HG03025 (cell line): ENCODE data around the gene OSGIN1.

Experiments used
- ATAC-seq: cut with Tn5 transposase; IDR thresholded peaks from one replicate; pipeline ENCODE4 v1.9.1; 2021; ENCODE audit warnings: mild to moderate bottlenecking, moderate library complexity; ENCODE audit not compliant: unreplicated experiment, low FRiP score

OSGIN1 gene

DNA sequence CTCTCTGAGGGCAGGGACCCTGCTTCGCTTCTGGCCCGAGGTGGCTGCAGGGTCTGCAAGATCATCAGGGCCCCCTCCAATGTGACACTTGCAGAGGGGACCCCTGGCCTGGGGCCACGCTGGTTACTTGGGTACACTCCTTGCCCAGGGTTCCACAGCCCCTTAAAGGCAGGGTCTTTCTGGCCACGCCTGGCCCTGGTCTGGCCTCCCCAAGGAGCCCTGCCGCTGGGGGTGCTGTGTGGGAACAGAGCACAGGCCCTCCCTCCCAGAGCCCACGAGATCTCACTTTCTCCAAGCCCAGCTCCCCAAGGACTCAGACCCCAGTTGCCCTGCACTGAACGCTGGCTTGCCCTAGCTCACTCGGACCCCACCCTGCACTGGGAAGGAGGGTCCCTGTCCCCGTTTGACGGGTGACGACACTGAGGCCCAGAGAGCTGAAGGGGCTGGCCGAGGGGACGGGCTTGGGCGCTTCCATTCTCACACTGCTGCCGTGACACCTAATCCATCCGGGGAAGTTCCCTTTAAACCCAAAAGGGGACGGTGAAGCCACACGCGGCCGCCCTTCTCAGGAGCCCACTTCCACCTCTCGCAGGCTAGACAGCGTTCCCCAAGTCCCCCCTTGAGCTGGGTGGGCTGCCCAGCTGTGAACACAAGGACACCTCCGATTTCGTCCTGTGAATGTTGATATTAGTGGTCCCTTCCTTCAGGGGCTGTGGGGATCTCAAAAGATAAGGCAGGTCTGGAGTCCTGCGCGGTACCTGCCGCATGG lies 26.9 kb upstream of the OSGIN1 start:
- ATAC-seq = no peak

DNA sequence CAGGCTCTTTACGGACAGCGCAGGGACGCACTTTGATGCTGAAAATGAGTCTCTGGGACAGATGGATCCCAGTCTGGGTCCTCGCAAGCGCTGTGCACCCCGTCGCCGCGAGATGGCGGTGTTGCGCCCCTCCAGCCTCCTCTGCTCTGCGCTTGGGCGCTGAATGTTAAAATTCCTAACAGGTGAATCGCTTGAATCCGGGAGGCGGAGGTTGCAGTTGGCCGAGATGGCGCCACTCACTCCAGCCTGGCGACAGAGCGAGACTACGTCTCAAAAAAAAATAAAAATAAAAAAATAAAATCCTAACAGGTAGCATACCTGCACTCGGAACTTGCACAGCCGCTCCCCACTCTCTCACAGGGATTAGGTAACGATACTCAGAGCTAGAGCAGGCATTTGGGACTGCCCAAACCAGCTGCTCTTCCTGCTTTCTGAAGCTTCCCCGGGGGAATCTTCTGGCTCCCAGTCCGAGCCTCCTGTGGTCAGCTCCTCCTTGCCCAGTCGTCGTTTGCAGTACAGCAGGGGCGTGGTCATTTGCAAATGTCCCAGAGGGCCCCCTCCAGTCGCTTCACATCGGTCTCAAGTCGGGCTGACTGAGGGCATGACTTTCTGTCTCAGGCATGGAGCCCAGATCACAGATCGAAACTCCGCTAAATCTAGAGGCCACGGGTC lies 26.2 kb upstream of the OSGIN1 start:
- no peak for ATAC-seq

DNA sequence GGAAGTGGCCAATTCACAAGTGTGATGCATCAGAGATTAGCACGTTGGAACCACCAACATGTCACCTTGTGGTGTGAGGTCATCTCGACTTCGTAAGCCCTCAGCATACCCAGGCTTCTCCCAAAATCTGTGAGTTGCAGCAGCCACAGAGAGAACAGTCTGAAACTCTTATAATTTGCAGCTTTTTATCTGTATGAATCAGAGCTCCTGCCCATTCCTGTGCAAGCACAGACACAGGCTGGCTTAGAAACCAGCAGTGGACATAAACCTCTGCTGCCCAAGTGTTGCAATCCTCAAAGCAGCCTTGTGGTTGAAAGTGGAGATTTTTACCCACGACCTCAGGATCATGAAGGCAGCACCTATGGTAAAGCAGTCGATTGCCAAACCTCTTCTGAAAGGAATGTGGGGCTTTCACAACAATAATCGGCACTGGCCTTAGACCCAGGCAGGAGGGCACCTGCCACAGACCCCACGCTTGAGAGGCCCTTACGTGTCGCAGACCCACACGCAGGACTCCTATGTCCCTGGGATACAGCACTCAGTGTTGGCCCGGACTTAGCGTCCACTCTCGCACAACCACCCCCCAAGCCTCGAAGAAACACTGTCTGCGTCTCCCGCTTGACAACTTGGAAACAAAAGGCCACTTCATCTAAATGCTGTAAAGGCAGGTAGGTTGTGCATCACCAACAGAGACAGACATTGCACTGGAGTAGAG lies 24.5 kb upstream of the OSGIN1 start:
- ATAC-seq = no peak

DNA sequence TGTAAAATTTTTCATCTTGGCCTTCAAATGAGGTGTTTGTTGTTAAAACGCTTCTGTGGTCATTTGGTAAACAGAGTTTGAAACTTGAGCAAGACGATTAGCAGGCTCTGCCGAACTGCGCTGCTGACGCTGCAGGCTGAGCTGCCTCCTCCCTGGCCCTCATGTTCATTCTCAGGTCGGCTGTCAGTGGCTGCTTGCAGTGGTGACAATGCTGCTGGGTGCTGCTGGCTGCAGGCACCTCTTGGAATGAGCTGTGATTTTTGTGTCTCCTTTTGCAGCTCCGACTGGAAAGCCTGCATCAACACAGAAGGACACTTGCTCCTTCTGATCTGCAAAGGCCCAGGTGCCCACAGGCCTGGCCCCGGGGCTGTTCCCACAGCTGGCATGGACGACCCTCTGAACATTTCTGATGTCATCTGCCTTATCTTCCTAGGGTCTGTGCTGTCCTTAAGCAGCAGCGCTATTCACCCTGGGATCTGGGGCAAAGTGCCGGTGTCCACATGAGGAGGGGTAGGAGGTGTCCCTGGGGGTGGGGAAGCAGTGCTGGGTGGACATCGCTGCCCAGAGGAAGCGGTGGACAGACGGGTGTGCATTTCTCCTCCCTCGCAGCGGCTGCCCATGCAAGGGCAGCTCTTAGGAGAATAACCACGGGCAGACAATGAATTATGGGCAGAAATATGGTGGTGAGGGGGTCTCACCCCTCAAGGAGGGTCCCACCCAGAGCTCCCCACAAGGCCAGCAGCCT lies 23.1 kb upstream of the OSGIN1 start:
- ATAC-seq = no peak

DNA sequence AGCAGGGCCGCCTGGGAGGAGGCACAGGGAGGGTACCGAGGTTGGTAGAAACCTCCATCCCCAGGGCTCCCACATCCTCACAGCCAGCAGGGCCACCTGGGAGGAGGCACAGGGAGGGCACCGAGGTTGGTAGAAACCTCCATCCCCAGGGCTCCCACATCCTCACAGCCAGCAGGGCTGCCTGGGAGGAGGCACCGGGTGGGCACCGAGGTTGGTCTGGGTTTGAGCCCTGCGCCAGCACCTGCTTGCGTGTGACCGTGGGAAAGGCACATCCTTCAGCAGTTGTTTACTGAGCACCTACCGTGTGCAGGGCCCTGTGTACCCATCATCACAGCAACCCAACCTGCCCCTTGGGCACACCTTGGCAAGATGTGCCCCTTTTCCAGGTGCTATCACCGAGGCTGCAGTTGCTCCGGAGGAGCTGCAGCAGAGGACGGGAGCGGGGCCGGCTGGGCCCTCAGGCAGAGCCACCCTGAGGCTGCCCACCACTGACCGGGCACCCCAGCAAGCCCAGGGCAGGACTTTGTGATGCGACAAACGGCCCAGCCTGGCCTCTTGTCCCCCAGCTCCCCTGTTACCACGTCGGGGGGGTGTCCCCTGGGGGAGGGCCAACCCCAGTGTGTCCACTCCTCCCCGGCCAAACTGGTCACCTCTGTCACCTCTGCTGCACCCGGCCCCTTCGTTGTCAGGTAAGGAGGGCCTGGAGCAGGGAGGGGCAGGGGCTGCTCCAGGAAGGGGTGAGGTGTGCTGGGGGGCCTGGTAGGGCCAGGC lies 22.1 kb upstream of the OSGIN1 start:
- no peak for ATAC-seq

DNA sequence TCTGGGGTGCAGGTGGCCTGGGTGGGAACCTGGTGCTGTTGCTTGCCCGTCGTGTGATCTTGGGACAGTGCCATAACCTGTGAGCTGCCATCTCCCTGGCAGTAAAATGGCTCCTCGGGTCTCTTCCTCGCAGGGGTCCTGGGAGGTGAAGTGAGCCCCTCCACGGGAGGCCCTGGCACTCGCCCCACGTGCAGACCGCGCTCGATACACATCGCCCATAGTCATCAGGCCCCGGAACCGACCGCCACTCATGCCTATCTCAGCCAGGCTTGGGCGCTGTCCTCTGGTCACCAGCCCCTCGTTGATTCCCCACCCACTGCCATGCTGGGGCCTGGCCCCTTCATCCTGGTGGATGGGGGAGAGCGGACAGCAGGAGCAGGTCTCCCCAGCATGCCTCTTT lies 21.5 kb upstream of the OSGIN1 start:
- no peak for ATAC-seq

DNA sequence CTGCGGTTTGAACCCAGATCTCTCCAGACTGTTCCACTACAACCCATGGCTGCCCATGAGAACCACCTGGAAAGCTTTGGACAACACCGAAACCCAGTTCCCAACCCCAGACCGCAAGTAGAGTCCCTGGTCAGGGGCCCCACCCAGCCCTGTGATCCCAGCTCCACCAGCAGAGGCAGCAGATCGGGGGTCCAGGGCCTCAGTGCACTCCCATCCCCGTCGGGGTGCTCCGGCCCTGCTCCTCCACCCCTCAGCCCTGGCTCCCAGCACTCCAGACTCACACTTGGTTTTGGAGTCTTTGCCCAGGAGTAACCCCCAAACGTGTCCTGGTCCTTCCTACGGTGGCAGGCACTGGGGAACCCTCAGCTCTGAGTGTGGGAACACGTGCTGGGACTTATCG lies 20.7 kb upstream of the OSGIN1 start:
- no peak for ATAC-seq

DNA sequence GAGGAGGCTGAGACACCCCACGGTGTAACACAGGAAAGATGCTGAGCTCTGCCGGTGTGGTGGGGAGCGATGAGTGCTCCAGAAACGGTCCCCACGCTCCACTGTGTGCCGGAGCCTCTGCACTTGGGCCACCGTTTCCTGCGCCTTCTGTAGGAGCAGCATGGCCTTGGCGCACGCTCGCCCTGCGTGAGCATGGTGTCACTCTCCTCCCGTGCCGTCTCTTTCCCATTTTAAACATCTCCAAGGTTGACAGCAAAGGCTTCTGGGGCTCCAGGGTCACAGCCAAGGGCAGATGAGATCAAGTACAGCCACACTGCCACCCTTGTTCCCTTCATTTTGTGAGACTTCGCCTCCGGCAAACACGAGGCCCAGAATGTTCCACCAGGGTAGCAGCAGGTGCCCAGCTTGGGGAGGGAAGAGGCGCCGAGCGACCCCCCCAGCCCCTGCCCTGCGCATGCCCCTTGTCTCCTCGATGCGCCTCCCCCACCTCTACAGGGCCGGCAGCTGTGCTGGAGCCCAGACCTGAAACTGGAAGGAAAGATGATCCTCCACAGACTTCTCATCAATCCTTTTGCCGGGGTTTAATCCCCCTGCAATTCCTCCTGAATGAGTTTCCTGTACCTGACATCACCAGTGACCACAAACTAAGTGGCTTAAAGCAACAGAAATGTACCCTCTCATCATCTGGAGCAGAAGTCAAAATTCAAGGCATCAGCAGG lies 19.9 kb upstream of the OSGIN1 start:
- ATAC-seq = no peak

DNA sequence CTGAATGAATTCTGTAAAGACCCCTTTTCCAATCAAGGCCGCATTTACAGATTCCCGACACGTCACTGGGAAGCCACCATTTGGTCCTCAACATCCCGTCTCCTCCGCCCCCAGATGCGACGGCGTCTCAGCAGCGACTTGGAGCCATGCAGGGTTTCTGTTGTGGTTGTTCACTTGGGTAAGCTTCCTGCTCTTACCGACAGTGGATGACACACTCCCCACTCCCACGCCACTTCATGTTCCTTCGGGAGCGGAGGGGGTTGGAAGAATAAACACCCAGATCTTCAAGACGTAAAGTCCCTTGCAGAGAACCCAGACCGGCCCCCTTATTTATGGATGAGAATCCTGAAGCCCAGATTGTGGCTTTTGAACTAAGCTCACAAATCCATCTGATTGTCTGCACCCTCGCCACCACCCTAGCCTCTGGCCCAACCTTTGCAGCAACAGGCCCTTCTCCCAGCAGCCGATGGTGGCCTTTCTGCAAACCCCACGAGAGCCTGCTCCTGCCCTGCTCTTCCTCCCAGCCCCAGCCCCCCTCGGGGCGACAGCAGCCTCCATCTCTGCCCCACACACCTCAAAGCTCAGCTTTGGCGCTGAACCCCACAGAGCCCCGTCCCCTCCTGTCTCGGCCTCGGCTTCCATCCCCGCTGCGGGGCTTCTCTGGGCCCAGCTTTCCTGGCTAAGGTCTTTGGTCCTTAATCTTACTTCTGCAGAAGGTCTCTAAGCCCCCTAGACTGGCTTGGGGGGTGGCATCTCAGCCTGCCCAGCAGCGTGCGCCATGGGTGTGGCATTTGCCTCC lies 19.0 kb upstream of the OSGIN1 start:
- no peak for ATAC-seq

DNA sequence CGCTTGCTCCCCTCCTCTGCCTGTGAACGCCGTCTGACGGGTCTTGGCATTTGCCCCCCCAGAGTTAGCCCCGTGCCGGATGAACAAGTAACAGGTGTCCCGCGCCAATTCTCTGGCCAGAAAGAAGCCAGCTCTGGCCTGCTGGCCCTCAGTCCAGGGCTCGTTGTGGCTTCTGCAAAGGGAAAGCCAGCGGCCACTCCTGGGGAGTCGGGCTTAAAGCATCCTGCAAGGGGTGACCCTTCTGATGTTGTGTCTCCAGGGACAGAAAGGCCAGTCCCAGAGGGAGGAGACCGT lies 18.4 kb upstream of the OSGIN1 start:
- no peak for ATAC-seq

DNA sequence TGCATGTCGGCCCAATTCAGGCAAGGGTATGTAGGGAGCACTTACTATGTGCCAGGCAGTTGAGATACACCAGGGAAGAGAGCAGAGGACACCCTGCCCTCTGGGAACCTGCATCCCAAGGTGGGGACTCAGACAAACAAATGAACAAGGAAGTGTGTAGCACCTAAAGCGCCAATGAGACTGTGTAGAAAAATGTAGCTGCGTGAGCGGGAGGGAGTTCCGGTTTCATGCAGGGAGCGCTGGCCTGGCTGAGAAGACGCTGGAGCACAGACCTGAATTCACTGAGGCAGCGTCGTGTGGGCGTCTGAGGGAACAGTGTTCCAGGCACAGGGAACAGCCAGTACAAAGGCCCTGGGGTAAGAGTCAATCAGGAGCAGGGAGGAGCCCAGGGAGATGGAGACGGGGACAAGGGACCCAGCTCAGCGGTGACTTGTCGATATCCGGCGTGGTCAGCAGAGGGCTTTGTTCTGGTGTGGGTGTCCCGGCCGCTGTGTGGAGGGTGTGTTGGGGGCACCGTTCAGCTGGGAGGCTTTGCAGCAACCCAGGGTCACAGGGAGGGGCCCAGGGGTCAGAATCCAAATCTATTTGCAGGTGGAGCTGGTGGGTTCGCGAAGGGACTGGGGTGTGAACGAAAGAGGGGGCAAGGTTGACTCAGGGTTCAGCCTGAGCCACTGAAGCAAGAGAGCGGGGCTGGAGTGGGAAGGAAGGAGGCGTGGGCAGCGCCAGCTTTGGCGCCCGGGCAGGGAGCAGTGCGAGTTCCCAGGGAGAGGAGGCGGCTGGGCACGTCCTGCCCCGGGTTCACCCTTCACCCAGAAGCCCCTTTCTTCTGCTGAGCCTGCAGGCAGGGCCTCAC lies 17.8 kb upstream of the OSGIN1 start:
- no peak for ATAC-seq

DNA sequence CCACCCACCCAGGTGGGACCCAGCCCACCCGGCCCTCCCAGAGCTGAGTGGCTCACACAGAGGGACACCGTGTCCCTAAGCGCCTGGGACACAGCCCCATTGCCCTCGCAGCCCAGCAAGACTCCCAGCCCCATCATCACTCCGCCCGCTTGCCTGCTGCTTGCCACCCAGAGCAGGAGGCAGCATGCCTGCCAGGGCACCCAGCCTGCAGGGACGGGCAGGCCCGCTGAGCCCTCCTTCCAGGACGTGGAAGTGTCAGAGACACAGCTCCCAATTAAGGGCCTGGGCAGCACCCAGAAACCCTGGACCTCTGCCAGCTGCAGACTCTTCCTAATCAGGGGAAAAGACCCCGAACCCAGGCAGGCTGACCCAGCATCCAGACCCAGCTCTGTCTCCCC lies 17.2 kb upstream of the OSGIN1 start:
- ATAC-seq = no peak

DNA sequence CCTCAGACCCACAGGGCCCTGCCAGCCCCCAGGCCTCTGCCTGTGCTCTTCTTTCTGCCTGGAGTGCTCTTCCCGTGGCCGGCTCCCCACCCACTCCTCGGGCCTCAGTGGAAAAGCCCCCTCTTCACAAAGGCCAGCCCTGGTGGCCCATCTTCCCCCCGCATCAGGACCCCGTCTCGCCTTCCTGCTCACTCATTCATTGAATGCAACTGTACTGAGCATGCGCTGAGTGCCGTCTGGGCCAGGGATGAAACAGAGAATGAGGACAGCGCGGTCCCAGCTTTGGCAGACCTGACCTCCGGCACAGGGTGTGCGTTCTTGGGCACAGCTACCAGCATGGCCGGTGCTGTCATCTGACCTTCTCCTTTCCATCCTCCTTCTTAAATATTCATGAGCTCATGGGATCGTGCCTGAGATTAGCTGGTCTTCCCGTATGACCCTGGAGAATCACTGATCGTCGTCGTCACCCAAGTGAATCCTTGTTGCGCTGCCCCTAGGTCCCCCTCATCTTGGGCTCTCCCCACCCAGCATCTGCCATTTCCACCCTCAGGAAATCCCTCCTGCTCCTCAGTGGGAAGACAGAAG lies 16.4 kb upstream of the OSGIN1 start:
- ATAC-seq = no peak

DNA sequence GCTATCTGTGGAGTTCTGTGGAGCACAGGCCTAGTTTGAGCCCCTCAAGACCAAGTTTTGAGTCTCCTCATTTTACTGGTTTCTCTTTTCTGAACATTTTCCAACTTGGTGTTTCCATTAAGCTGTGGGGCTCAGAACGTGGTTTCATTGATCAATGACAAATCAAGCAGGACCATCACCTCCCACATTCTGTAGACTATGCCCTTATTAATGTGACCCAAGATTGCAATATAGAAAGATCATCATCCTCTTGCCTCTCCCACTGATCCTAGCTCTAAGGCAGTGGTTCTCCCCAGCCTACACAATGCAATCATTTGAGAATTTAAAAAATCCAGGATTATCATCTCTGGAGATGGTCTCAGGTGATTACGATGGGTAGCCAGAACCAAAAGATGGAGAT lies 15.8 kb upstream of the OSGIN1 start:
- no peak for ATAC-seq

DNA sequence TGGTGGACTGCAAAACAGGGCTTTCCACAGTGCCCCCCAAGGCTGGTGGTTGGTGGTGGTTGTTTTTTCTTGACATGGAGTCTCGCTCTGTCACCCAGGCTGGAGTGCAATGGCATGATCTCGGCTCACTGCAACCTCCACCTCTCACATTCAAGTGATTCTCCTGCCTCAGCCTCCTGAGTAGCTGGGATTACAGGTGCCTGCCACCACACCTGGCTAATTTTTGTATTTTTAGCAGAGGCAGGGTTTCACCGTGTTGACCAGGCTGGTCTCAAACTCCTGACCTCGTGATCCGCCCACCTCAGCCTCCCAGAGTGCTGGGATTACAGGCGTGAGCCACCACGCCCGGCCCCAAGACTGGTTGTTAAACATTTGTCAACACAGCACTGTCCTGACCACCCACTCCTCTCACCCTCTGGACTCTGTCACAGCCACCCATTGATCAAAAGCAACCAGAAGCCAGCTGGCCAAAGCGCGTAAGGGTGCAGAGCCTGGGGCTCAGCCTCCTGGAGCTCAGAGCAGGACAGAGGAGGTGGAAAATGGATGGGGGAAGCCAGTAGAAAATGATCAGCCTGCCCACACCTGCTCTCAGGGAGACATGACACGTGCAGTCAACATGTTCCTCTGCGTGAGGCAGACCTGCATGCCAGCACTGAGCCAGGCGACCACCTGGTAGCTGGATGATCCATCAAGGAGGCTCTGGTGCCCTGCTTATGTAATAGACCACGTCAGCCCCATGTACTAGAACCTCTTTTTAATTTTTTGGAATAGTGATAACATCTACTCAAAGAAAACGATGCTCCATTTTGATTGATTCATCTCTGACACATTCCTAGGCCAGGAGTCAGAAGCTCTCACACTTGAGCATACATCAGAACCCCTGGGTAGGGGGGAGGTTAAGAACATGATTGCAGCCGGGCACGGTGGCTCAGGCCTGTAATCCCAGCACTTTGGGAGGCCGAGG lies 14.8 kb upstream of the OSGIN1 start:
- ATAC-seq = no peak

DNA sequence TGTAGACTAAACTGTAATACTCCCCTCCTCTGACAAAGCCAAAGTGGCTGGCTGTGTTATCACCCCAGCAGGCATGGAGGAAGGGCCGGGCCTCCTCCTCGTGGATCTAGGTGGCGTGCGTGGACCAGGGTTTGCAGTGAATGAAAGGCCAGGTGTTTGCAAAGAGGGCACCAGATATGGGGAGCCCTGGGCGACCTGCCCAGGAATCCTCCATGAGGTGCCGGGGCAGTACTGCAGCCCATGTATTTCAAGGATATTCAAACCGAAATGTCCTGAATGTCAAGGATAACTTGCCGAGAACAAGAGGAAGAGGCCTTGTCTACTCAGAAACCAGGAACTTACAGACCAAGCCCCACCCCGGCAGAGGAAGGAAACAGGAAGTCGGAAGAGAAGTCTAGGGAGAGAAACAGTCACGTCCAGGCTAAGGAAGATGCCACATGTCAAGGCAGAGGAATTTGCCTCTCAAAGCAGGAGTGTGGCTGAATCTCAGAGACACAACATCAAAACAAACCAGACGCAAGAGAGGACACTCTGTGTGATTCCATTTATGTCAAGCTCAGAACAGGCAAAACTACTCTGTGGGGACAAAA lies 13.7 kb upstream of the OSGIN1 start:
- no peak for ATAC-seq
